HG02884 (cell line): ENCODE results near the gene HINT2.

ENCODE experiments used
- ATAC-seq: cut with Tn5 transposase; IDR thresholded peaks from one replicate; pipeline ENCODE4 v1.9.1; 2021; ENCODE audit warnings: mild to moderate bottlenecking, moderate library complexity; ENCODE audit not compliant: unreplicated experiment

The HINT2 gene

GRCh38 chr9:35841645-35841900 is 26.7 kb upstream of the HINT2 start:
- no peak for ATAC-seq

GRCh38 chr9:35840881-35841644 is 26.2 kb upstream of the HINT2 start:
- no peak for ATAC-seq

DNA sequence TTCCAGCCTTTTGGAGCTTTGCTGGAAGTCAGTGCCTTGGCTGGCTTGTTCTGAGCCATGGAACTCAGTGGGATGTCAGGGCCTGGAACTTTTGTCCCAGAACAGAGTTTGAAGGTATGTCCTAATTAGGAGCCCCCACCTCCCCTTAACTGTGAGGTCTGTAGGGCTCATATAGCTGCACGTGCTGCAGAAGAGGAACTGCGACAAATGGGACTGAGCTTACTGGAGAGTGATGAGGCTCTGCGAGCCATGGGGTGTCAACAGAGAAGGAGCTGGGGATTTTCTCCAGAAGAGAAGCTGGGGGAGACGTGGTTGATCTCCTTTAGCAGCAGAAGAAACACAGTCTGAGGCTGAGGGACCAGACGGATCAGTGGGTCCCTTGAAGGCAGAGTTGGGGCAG is 25.1 kb upstream of the HINT2 start:
- ATAC-seq, result no peak

DNA sequence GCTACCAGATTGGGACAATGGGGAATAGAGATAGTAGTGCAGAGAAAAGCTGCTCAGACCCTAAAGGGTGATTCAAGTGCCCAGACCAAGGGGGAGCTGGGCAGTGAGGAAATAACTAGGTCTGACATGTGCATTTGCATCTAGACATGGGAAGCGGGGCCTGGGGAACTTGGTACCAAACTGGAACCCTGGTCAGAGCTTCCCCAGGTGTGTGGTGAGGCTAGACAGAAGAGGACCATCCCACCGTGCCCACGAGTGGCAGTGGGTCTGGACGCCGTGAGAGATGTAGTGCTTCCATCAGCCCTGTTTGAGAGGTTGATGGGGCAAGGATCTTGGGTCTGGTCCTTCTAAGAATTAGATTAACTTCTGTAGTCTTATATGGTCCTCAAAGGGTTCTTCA is 21.8 kb upstream of the HINT2 start:
- ATAC-seq, result no peak

GRCh38 chr9:35835766-35836165 is 20.9 kb upstream of the HINT2 start:
- ATAC-seq, result no peak

DNA sequence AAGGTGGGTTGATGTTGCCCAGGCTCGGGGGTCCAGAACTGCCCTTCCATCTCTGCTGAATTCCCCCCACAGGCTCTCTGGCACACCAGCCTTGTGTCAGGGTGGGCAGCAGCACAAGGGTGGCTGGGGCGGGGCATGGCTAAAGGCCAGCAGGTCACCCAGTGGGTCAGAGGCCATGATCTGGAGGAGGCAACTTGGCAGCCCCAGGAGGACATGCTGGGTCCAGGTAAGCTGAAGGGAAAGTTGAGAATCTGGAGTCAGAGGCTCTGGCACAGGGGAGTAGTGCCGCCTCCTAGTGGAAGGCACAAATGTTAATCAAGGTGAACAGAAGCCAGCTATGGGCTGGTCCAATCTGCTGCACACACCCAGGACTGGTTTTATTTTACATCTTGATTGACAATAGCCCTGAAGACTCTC is 20.4 kb upstream of the HINT2 start:
- ATAC-seq, result no peak

DNA sequence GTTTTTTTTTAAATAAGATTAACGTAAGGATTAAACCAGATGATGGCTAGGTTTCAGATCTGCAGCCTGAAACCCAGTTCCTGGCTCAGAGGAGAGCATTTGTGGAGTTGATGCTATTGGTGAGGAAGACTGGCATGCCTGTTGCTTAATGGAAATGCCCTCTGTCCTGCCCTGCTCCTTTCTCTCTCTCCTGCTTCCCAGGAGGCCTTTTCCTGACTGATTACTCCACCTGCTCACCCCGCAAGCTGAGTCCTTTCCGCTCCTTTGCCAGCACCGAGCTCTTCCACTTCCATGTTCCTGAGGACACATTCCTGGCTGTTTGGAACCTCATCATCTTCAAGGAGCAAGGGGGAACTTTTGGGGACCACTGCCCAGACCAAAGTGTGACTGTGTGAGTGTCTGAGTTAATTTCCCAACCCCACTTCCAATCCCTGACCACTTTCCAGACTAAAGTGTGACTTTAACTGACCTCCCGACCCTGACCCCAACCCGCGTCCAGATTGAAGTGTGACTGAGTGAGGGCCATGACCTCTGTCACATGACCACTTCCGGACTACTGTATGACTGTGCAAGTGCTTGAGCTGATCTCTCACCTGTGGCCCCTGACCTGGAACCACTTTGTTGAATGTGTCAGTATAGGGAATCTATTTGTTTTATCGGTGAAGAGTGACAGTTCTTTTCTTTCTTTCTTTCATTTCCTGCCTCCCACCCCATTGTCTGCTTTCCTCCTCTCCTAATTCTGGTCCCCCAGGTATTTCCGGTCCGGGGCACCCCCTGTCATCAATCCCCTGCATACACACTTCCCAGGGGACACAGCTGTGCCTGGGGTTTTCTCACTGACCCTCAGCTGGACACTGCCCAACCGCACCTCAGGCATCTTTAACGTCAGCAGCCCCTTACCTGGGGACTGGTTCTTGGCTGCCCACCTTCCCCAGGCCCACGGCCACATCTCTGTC is 19.7 kb upstream of the HINT2 start:
- ATAC-seq, result no peak

DNA sequence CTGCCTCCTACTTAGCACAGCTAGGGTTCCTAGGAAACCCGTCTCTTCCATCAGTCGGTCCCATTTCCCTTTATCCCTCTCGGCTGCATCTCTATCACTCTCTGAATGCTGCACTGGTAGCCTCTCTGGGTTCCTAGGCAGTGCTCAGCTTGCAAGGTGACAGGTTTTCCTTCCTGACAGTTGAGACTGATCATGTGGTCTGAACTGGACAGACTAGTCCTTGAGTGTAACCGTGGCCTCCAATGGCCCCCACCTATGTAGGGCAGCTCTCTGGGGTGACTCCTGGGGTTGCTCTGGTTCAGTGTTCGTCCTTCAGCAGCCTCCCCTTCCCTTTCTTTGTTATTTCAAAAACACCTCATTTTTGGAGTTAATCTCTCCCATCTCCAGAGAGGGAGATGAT is 18.0 kb upstream of the HINT2 start:
- no peak for ATAC-seq

- no peak for ATAC-seq
Observed at GRCh38 chr9:35831040-35831439, 16.2 kb upstream of the HINT2 start.

GRCh38 chr9:35829764-35830096 is 14.9 kb upstream of the HINT2 start:
- ATAC-seq, result no peak

DNA sequence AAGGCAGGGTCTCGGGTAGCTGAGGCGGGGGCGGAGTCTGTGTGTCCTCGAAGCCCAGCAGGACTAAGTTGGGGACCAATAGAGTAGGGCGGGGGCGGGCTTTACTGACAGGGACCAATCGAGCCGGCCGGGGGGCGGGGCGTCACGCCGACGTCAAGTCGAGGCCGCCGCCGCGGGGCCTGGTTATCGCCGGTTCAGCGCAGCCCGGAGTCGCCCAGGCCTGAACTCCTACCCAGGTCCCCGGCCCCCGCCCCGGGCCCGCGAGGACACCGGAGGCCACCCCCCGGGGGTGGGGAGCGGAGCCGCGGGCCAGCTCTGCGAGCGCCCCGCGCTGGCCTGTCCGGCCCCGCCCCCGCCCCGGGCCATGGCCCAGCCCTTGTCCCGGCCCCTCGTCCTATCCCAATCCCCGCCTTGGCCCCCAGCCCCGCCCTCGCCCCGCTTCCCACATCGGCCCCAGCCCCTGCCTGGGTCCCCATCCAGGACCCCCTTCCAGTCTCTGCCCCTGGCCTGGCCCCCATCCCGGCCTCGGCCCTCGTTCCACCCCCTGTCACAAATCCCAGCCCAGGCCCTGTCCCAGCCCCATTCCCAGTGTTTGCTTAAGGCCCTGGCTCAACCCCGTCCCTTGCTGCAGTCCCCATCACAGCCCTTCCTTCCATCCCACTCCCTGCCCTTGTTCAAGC is 14.4 kb upstream of the HINT2 start, which contains the start of gene TMEM8B:
TMEM8B (plus strand) TSS at position 145 of the 680 bp plus-strand sequence; CDS start at position 365, 220 bp downstream.
- peak; percentile 69 for ATAC-seq

DNA sequence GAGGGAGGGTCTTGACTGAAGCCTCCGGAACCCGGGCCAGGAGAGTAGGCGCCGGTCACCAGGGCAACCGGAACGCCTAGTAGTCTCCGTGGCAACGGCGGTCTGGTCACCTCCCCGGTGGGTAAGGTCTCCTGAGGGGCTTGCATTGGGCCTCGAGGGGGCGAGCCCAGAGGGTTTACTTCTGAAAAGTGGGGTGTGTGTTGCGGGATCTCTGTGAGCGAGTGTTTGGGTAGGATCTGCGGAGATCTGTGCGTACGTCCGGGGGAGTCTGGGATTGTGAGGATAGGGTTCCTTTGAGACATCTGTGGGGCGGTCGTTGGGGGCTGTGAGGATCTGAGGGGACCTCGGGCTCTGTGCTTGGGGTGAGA is 13.9 kb upstream of the HINT2 start, which contains the start of gene FAM221B:
FAM221B (minus strand) TSS at position 17 of the 368 bp plus-strand sequence. CDS start 2,571 bp downstream, outside the sequence.
- ATAC-seq, result peak; percentile 16

DNA sequence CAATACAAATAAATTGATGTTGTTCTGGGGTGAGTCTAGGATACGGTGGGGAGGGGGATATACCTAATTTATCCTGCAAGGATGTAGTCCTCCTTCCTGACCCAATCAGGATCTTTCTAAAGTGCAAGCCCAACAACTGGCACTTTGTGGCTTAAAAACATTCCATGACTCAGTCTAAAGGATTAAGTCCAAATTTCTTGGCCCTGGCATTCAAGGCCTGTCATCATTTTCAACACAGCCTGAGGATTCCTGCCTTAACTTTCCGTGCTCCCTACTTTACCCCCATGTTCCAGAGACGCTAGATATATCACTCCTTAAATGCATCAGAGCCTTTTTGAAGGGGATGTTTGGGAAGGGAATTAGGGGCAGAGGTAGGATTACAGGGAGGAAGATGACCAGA is 12.6 kb upstream of the HINT2 start:
- ATAC-seq, result no peak

DNA sequence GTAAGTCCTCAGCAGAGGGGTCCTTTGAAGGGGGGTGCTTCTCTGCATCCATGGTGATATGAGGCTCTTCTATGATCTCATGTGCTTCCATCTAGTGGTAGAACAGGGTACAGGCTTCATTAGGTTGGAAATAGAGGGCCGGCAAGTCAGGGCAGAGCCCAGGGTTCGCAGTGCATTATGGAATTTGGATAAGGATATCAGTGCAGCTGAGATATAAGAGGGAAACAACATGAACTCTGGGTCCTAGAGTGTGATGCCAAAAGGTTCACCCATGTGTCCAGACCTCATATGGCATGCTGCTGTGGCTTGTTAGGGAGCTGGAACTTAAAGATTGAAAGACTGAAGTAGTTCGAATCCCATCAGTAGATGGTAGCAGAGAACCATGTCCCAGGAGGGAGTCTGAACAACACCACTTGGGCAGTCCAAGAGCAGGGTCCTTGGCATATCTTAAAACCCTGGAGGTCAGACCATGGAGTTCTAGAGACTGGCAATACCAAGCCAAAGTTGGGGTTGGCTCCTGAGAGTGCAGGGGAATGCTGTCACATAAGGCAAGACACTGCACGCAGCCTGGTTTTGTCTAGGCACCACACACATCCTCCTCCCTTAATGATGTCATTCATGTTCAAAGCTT is 11.3 kb upstream of the HINT2 start:
- ATAC-seq, result no peak

- no peak for ATAC-seq
Observed at GRCh38 chr9:35822926-35823325, 8.1 kb upstream of the HINT2 start.

DNA sequence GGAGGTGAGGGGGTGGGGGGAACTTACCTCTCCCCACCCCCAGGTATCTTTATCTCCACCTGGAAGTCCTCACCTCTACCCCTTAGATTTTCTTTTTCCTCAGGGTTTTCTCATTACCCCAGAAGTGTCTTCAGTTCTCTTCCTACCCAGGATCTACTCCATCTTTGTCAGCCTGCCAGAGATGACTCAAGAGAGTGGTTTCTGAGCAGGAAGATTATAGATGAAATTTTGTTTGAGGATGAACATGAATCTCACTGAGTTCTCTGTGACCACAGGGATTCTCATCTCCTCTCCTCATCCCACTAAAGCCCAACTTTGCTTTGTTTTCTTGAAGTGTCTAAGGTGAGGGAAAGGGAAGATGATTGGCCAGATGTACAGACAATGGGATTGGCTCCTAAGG is 5.2 kb upstream of the HINT2 start:
- ATAC-seq, result no peak

- ATAC-seq, result no peak
Observed at GRCh38 chr9:35818341-35818740, 3.5 kb upstream of the HINT2 start.

DNA sequence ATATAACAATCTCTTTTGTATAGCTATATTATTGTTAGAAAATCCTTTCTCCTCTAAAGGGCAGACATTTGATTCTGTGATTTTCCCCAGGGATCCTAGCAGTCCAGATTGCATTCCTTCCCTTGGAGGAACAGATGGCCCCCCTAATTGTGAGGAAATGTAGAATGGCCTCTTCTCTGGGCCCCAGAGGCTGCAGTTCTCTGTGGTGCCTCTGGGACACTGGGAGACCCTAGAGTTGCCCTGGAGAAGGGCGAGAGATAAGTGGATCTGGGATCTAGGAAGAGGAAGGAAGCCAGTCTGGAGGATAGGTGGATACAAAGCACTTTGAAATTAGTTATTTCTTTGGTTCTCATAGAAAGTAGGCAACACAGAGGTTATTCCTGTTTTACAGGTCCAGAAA is 1.9 kb upstream of the HINT2 start:
- no peak for ATAC-seq

DNA sequence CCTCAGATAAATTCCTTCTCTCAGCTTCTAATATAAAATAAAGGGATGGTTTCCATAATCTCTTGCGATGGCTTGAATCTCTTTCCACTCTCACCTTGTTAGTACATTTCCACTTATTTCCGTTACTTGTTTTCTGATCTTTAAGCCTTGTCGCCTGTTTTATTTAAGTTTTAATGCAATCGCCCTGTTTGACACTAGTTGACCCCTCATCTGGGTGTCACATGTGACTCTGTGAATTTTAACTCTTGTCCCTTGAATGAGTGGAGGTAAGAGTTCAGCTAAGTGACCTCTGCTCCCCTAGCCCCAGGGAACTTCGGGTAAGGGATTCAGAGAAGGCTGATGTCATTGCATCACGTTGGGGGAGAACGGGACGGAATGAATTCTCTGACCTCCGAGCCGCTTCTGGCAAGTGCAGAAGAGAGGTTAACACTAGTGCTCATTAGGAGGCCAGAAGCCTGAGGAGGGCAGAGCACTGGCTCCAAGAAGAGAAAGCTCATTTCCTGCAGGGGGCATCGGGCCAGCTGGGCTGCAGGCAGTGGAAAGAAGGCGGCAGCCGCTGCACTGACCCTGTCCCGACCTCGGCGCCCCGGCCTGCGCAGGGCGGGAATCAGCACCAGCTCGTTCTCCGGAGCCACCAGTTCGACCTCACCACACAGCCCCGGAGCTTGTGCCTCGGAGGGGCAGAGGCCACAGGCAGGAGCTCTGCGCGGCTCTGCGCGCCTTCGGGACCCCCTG is 569 bp downstream of the HINT2 start:
- ATAC-seq, result peak; percentile 10

GRCh38 chr9:35813434-35814105 is 1.3 kb downstream of the HINT2 start:
- ATAC-seq, result no peak
